CD4-positive, alpha-beta T cell (primary cell): ENCODE results near the gene F2R. TPM values are rescaled to one million over a fixed set of nuclear protein-coding genes. Genes with fewer than 3 reads are reported as not detected.

ENCODE experiments used
- ATAC-seq: fragments of 200-7000 bp; cut with Tn5 transposase; one replicate; pipeline ENCODE4 v1.10.0; 2022; ENCODE audit warnings: mild to moderate bottlenecking; ENCODE audit not compliant: poor library complexity
- CTCF ChIA-PET: fragments of 350-600 bp; sonication (Branson Sonifier 250); formaldehyde crosslinking; loops from one replicate; lab custom pipeline; 2021; ENCODE audit warnings: antibody characterized with exemption, inconsistent platforms; lab: Charles Lee
- POLR2A ChIA-PET: fragments of 350-600 bp; sonication (Branson Sonifier 250); formaldehyde crosslinking; loops from one replicate; lab custom pipeline; 2021; ENCODE audit warnings: antibody characterized with exemption, inconsistent platforms; lab: Charles Lee
- DNase-seq, 14 experiments: peaks; one replicate each; pipeline ENCODE4 v3.0.0-alpha.2; 2013 to 2020; ENCODE audit warnings: mixed read lengths in 2 of 14
- H3K27ac ChIP-seq, 2 donors: one replicate each; pipeline versions ENCODE4 v1.5.1 to v1.7.0; 2013; ENCODE audit warnings: low read length in 2 of 2, low read depth in 1 of 2, mild to moderate bottlenecking in 1 of 2
- H3K27me3 ChIP-seq, 2 experiments: 1 replicate in 1 of 2; 2 replicates in 1 of 2; pipeline versions ENCODE4 v1.6.1 to v1.7.0; 2013; ENCODE audit warnings: low read length in 2 of 2, control low read depth in 1 of 2, mild to moderate bottlenecking in 1 of 2, moderate library complexity in 1 of 2; ENCODE audit not compliant: insufficient read depth in 2 of 2, control insufficient read depth in 1 of 2
- H3K36me3 ChIP-seq: one replicate; pipeline ENCODE4 v1.6.1; 2013; ENCODE audit warnings: low read length, control low read depth; ENCODE audit not compliant: insufficient read depth
- H3K4me1 ChIP-seq: one replicate; pipeline ENCODE4 v1.6.1; 2013; ENCODE audit warnings: low read length, control low read depth; ENCODE audit not compliant: insufficient read depth
- H3K4me3 ChIP-seq: one replicate; pipeline ENCODE4 v1.5.1; 2013; ENCODE audit warnings: mild to moderate bottlenecking, low read length, moderate library complexity
- H3K9me3 ChIP-seq, 2 experiments: 1 replicate in 1 of 2; 2 replicates in 1 of 2; pipeline versions ENCODE4 v1.6.1 to v1.7.0; 2013; ENCODE audit warnings: low read length in 2 of 2, mild to moderate bottlenecking in 2 of 2, control low read depth in 1 of 2, moderate library complexity in 1 of 2; ENCODE audit not compliant: control insufficient read depth in 1 of 2, insufficient read depth in 1 of 2
- H3K27ac Mint-ChIP-seq: one replicate; pipeline ENCODE4 v1.8.0; 2020; ENCODE audit warnings: mixed read lengths
- H3K27me3 Mint-ChIP-seq: one replicate; pipeline ENCODE4 v1.8.0; 2021; ENCODE audit warnings: mixed read lengths
- H3K36me3 Mint-ChIP-seq: one replicate; pipeline ENCODE4 v1.8.0; 2021; ENCODE audit warnings: low read depth, mixed read lengths
- H3K4me1 Mint-ChIP-seq: one replicate; pipeline ENCODE4 v1.8.0; 2021; ENCODE audit warnings: low read depth, mixed read lengths
- H3K4me3 Mint-ChIP-seq: one replicate; pipeline ENCODE4 v1.8.0; 2020; ENCODE audit warnings: mild to moderate bottlenecking, mixed read lengths
- H3K9me3 Mint-ChIP-seq: one replicate; pipeline ENCODE4 v1.8.0; 2020; ENCODE audit warnings: mixed read lengths
- intact Hi-C, 2 experiments: fragments of 100-400 bp; cut with DNase I in 1 of 2; cut with micrococcal nuclease in 1 of 2; formaldehyde crosslinking; loops; one replicate each; pipeline versions ENCODE4 v1.15.1 to v1.9.0; 2023 to 2025; cut with DNase I, micrococcal nuclease
- total RNA-seq, 174 experiments: library from RNA in 2 of 174; stranded (reverse) in 2 of 174; gene quantifications; one replicate each; pipeline ENCODE4 v1.2.3 and lab custom pipeline; 2021 to 2026
- TF ChIP-seq, protein P1 (sequence below): fragments of 200-600 bp; IDR thresholded peaks from one replicate; pipeline ENCODE4 v1.8.0; 2022; ENCODE audit warnings: antibody characterized with exemption, mild to moderate bottlenecking

Gene F2R
- total RNA-seq, 2 experiments from 2014 or later = 1.9 to 2.7 TPM

DNA sequence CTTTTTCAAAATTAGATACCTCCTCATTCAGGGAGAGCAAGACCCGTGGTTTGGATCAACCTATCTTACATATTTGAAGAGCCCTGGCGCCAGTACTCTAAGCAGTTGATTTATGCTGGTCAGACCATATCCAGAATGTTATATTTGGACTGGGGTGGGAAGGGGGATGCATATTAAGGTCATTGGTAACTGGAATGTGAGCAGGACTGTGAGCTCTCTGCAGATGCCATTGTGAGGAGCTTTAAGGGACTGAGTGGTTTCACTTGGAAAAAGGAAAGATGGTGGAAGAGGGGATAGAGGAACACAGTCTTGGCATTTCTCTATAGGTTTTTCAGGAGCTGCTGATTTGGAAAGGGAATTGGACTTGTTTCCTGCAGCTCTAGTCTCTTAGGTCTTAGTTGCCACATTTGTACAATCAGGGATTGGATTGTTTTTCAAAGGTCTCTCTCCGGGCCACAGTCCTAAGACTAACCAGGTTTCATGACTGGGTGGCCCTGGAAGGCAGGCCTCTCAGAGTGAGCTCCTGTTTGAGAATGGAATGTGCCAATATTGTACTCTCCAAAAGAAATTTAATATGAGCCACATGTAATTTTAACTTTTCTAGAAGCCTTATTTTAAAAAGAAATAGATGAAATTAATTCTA is 25.8 kb upstream of the F2R start:
- H3K27ac Mint-ChIP-seq = no peak overlapping the region
- no peak for ATAC-seq
- no peak overlapping the region for H3K4me3 ChIP-seq
- H3K9me3 Mint-ChIP-seq = no peaks in the 10 kb centered on the region
- H3K27me3 Mint-ChIP-seq = no peaks in the 10 kb centered on the region
- intact Hi-C loops = no loop called here
- peaks cover 73% of the 10 kb centered on the region for H3K36me3 ChIP-seq
- TF ChIP-seq, protein P1, sequence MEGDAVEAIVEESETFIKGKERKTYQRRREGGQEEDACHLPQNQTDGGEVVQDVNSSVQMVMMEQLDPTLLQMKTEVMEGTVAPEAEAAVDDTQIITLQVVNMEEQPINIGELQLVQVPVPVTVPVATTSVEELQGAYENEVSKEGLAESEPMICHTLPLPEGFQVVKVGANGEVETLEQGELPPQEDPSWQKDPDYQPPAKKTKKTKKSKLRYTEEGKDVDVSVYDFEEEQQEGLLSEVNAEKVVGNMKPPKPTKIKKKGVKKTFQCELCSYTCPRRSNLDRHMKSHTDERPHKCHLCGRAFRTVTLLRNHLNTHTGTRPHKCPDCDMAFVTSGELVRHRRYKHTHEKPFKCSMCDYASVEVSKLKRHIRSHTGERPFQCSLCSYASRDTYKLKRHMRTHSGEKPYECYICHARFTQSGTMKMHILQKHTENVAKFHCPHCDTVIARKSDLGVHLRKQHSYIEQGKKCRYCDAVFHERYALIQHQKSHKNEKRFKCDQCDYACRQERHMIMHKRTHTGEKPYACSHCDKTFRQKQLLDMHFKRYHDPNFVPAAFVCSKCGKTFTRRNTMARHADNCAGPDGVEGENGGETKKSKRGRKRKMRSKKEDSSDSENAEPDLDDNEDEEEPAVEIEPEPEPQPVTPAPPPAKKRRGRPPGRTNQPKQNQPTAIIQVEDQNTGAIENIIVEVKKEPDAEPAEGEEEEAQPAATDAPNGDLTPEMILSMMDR = no peak
- no peak overlapping the region for H3K4me3 Mint-ChIP-seq
- no peaks in the 10 kb centered on the region for H3K4me1 Mint-ChIP-seq
- DNase-seq = no peak
- CTCF ChIA-PET = interaction anchor here (2.0 kb wide), 1 partner anchor 84 kb away, joined by 6 read pairs; no protein-coding TSS in a partner anchor
- peaks cover 85% of the 10 kb centered on the region for H3K36me3 Mint-ChIP-seq
- H3K27me3 ChIP-seq = no peaks in the 10 kb centered on the region
- no peaks in the 10 kb centered on the region for H3K9me3 ChIP-seq
- H3K27ac ChIP-seq = no peak overlapping the region
- POLR2A ChIA-PET = interaction anchor here (0.9 kb wide), 1 partner anchor 8 kb away, joined by 4 read pairs; no protein-coding TSS in a partner anchor
- H3K4me1 ChIP-seq = no peaks in the 10 kb centered on the region

DNA sequence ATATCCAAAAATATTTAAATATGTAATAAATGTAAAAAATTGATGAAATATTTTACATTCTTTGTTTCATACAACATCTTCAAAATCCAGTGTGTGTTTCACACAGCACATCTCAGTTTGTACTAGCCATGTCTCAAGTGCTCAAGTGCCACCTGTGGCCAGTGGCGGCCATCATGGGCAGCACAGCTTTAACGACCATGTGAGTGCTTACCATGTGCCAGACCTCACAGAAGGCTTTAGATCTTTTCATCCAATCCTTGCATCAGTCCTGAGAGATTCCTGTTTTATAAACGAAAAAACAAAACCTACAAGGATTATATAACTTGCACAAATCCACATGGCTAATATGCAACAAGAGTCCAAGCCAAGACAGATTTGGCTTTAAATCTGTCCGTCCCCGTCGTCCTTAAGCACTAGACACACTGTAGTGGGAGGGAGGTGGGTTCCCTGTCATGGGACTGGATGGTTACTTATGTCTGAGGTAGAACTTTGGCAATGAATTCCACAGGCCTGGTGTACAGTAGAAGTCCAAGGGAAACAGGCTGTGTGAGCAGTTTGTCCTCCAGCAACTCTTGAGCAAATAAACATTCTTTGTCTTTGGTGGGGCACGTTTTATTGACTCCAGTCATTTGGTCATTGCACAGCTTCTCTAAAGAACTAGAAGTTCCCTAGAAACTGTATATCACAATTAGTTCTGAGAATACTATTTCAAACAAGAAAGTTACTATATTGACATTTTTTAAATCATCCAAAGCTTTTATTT is 25.0 kb upstream of the F2R start:
- Mint-ChIP-seq H3K36me3 (peaks cover 85% of the 10 kb centered on the region), H3K4me3 (no peak overlapping the region), H3K27ac (no peak overlapping the region), H3K27me3 (no peaks in the 10 kb centered on the region), H3K4me1 (no peaks in the 10 kb centered on the region), H3K9me3 (no peaks in the 10 kb centered on the region)
- ChIA-PET CTCF (interaction anchor here (2.0 kb wide), 1 partner anchor 84 kb away, joined by 6 read pairs; no protein-coding TSS in a partner anchor), POLR2A (interaction anchor here (0.9 kb wide), 1 partner anchor 7 kb away, joined by 4 read pairs; no protein-coding TSS in a partner anchor)
- intact Hi-C loops = no loop called here
- TF ChIP-seq, protein P1 = no peak
- no peak overlapping the region for H3K4me3 ChIP-seq
- ATAC-seq (no peak), DNase-seq (no peak)
- H3K36me3 ChIP-seq = peaks cover 73% of the 10 kb centered on the region
- H3K4me1 ChIP-seq = no peaks in the 10 kb centered on the region
- no peak overlapping the region for H3K27ac ChIP-seq
- H3K27me3 ChIP-seq = no peaks in the 10 kb centered on the region
- H3K9me3 ChIP-seq = no peaks in the 10 kb centered on the region

DNA sequence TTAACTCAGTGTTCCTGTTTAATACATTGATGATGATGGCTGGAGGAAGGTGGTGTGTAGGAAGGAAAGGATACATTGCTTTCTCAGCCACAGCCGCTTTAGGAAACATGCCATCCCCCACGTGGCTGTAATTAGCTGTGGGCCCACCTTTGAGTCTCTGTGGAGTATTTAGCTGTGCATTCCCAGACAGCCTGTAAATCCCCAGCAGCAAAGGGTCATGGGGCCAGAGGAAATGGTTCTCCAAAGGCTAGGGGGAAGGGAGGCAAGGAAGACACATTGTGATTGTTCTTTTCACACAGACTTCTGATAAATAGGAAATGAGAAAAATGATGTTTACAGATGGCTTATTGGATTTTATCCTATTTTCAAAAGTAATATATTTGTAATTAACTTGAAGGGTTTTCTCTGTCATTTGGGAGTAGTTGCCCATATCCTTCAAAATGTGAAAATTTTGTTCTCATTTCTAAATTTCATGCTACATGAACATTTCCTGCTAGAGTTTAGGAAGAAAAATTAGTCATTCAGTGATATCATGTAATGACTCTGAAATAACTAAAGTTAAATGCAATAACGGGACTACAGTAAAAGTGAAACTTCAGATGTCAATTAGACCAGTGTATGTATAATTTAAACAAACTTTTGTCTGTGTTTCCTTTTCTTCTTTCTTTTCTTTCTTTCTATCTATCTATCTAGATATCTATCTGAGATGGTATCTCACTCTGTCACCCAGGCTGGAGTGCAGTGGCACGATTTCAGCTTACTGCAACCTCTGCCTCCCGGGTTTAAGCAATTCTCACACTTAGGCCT is 24.3 kb upstream of the F2R start:
- no peak overlapping the region for H3K4me3 Mint-ChIP-seq
- Histone ChIP-seq H3K4me1 (no peaks in the 10 kb centered on the region), H3K27ac (no peak overlapping the region), H3K36me3 (peaks cover 78% of the 10 kb centered on the region), H3K9me3 (no peaks in the 10 kb centered on the region), H3K4me3 (no peak overlapping the region), H3K27me3 (no peaks in the 10 kb centered on the region)
- ChIA-PET POLR2A (no interaction called here), CTCF (interaction anchor here (2.0 kb wide), 1 partner anchor 83 kb away, joined by 6 read pairs; no protein-coding TSS in a partner anchor)
- H3K9me3 Mint-ChIP-seq = no peaks in the 10 kb centered on the region
- no peaks in the 10 kb centered on the region for H3K4me1 Mint-ChIP-seq
- no peaks in the 10 kb centered on the region for H3K27me3 Mint-ChIP-seq
- intact Hi-C loops = no loop called here
- ATAC-seq (no peak), DNase-seq (no peak)
- H3K27ac Mint-ChIP-seq = no peak overlapping the region
- H3K36me3 Mint-ChIP-seq = peaks cover 85% of the 10 kb centered on the region
- TF ChIP-seq, protein P1 = no peak
